Measurements from ENCODE around the gene ATP6V1D. TPM values are rescaled to one million over a fixed set of nuclear protein-coding genes. Genes with fewer than 3 reads are reported as not detected.

ATP6V1D gene
- total and polyA plus RNA-seq, 8 donors = 17.5 to 40.2 (median 23.2) TPM

GRCh38 chr14:67311868-67312267, 47.7 kb downstream of the ATP6V1D start:
- Histone ChIP-seq H3K4me1 (no peaks in the 10 kb centered on the region), H3K4me3 (no peak overlapping the region), H3K36me3 (no peaks in the 10 kb centered on the region), H3K9me3 (no peaks in the 10 kb centered on the region), H3K27ac (no peak overlapping the region), H3K27me3 (no peaks in the 10 kb centered on the region)
- no peak for ATAC-seq
- no peak for FAIRE-seq
- no peak for DNase-seq
- TF ChIP-seq CTCF (IDR thresholded peaks at IDR 0.05) = no peak
- WGBS, 2 donors = 82 to 83% methylated on average over 2 of the region's 2 CpGs
- intact Hi-C loops (cut with DNase I) = no loop called here

Other genes starting within 250 kb of the ATP6V1D start
- gene GARIN2, start 170.4 kb downstream of the ATP6V1D start, total RNA-seq = under 1 TPM in 1 of 6 donors, not detected in 5; 0.22 TPM
- under 1 TPM; 0.11 to 0.12 TPM for gene GARIN2, start 170.4 kb downstream of the ATP6V1D start, polyA plus RNA-seq
- gene PALS1, start 118.4 kb downstream of the ATP6V1D start, total RNA-seq = 10 to 100 TPM in 1 of 6 donors, 1 to 10 TPM in 5; 6.8 to 17.1 (median 9.0) TPM
- gene PALS1, start 118.4 kb downstream of the ATP6V1D start, polyA plus RNA-seq = 1 to 10 TPM; 3.5 to 4.9 TPM
- 10 to 100 TPM; 25.3 to 52.8 (median 39.5) TPM for gene EIF2S1, start 524 bp upstream of the ATP6V1D start, total RNA-seq
- 10 to 100 TPM; 14.9 to 27.5 TPM for gene EIF2S1, start 524 bp upstream of the ATP6V1D start, polyA plus RNA-seq
- gene PLEK2, start 52.4 kb upstream of the ATP6V1D start, total RNA-seq = 1 to 10 TPM; 4.0 to 9.9 (median 6.6) TPM
- 1 to 10 TPM; 6.0 to 8.6 TPM for gene PLEK2, start 52.4 kb upstream of the ATP6V1D start, polyA plus RNA-seq
- gene TMEM229B, start 128.9 kb upstream of the ATP6V1D start, total RNA-seq = 1 to 10 TPM; 2.2 to 7.5 (median 5.1) TPM
- 1 to 10 TPM; 1.9 to 2.9 TPM for gene TMEM229B, start 128.9 kb upstream of the ATP6V1D start, polyA plus RNA-seq
- gene PLEKHH1, start 173.5 kb upstream of the ATP6V1D start, total RNA-seq = 10 to 100 TPM; 15.0 to 24.6 (median 21.9) TPM
- 10 to 100 TPM; 24.5 to 48.8 TPM for gene PLEKHH1, start 173.5 kb upstream of the ATP6V1D start, polyA plus RNA-seq
- 10 to 100 TPM; 11.5 to 21.8 (median 13.7) TPM for gene PIGH, start 240.5 kb upstream of the ATP6V1D start, total RNA-seq
- 10 to 100 TPM; 14.2 to 27.4 TPM for gene PIGH, start 240.5 kb upstream of the ATP6V1D start, polyA plus RNA-seq

Measured in pancreas (tissue), 10 donors.